Sigmoid colon (tissue), 7 donors: Measurements from ENCODE around the gene ZNF735. TPM values are rescaled to one million over a fixed set of nuclear protein-coding genes. Genes with fewer than 3 reads are reported as not detected.
"Not testable (repeated sequence)": the region's sequence is repeated elsewhere in the genome, so short reads cannot be mapped to it uniquely, and the experiment has no call there.

Experiments used
- DNase-seq: peaks from one replicate; pipeline ENCODE4 v3.0.0-alpha.2; 2019
- H3K27ac ChIP-seq, 4 donors: fragments of 200-600 bp; sonication (generic); one replicate each; pipeline ENCODE4 v1.5.1; 2016 to 2019; ENCODE audit warnings: mild to moderate bottlenecking in 1 of 4
- H3K27me3 ChIP-seq, 3 donors: fragments of 200-600 bp; sonication (generic); one replicate each; pipeline ENCODE4 v1.5.1; 2019; ENCODE audit warnings: mild to moderate bottlenecking in 1 of 3
- H3K36me3 ChIP-seq, 4 donors: fragments of 200-600 bp; sonication (generic); one replicate each; pipeline ENCODE4 v1.5.1; 2016 to 2019
- H3K4me1 ChIP-seq, 4 donors: fragments of 200-600 bp; sonication (generic); one replicate each; pipeline ENCODE4 v1.5.1; 2017 to 2019
- H3K4me3 ChIP-seq, 4 donors: fragments of 200-600 bp; sonication (generic); one replicate each; pipeline ENCODE4 v1.5.1; 2017 to 2019; ENCODE audit warnings: mild to moderate bottlenecking in 2 of 4, moderate library complexity in 1 of 4
- H3K9me3 ChIP-seq, 4 donors: fragments of 200-600 bp in 3 of 4; sonication (generic) in 3 of 4; one replicate each; pipeline versions ENCODE4 v1.5.1 to v1.6.1; 2013 to 2019
- EP300 ChIP-seq, 4 donors: sonication (generic); formaldehyde crosslinking; IDR thresholded peaks; one replicate each; pipeline ENCODE4 v1.6.1; 2017; ENCODE audit warnings: antibody characterized with exemption in 4 of 4
- POLR2A ChIP-seq, 2 donors: fragments of 450-650 bp; IDR thresholded peaks; one replicate each; pipeline ENCODE4 v1.6.1; 2016; ENCODE audit warnings: antibody characterized with exemption in 2 of 2, mild to moderate bottlenecking in 2 of 2, moderate library complexity in 2 of 2
- POLR2AphosphoS5 ChIP-seq, 4 donors: sonication (generic); formaldehyde crosslinking; IDR thresholded peaks; one replicate each; pipeline ENCODE4 v1.6.1; 2017; ENCODE audit warnings: antibody characterized with exemption in 4 of 4
- WGBS, 2 donors: extraction: QIAGEN DNeasy Blood & Tissue Kit; methylation state at CpG; one replicate each; pipeline ENCODE4 v1.1.7; 2013; 5-methylcytosine and 5-hydroxymethylcytosine counted together
- intact Hi-C: fragments of 100-400 bp; cut with DNase I; formaldehyde crosslinking; loops from one replicate; pipeline ENCODE4 v1.15.1; 2023
- polyA plus RNA-seq, 3 donors: library from polyadenylated mRNA; stranded (reverse); fragments of 200-250 nt; gene quantifications; one replicate each; pipeline ENCODE4 v1.2.3, GENCODE V29; 2013
- total RNA-seq, 4 donors: library from RNA; depleted of rRNA; stranded (reverse); fragments of >200 nt; gene quantifications; one replicate each; pipeline ENCODE4 v1.1.0, GENCODE V29; 2016
- TF ChIP-seq, protein P1 (sequence below), 4 experiments: fragments of 450-650 bp in 3 of 4; fragments of 200-600 bp in 1 of 4; IDR thresholded peaks; one replicate each; pipeline ENCODE4 v1.5.1; 2016 to 2019; ENCODE audit warnings: antibody characterized with exemption in 4 of 4, mild to moderate bottlenecking in 3 of 4, moderate library complexity in 2 of 4
- donor health status: healthy with polysubstance abuse.
- donor health status: Bipolar disorder and iron deficiency.
- donor health status: healthy.

Gene ZNF735
- total RNA-seq (not detected), polyA plus RNA-seq (not detected)

DNA sequence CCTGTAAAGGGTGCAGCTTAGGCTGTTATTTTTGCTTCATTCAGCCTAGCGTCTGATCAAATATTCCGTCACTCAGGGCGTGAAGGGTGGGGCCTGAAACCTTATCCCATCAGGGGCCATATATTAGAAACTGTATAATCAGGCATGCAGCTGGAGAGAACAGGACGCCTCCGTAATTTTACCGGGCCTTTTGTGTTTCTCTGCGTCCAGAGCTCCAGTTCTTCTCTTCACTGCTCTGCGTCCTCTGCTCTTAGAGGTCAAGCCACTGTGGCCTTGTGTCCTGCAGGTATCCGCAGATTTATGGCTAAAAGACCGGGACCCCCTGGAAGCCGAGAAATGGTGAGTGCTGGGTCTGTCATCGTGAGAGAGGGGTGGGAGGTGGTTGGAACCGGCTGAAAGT lies at the start of gene ZNF735:
TSS of gene ZNF735 (plus strand) at position 301 of the 400 bp plus-strand sequence. CDS start at position 301, 0 bp downstream.
- TF ChIP-seq, protein P1, sequence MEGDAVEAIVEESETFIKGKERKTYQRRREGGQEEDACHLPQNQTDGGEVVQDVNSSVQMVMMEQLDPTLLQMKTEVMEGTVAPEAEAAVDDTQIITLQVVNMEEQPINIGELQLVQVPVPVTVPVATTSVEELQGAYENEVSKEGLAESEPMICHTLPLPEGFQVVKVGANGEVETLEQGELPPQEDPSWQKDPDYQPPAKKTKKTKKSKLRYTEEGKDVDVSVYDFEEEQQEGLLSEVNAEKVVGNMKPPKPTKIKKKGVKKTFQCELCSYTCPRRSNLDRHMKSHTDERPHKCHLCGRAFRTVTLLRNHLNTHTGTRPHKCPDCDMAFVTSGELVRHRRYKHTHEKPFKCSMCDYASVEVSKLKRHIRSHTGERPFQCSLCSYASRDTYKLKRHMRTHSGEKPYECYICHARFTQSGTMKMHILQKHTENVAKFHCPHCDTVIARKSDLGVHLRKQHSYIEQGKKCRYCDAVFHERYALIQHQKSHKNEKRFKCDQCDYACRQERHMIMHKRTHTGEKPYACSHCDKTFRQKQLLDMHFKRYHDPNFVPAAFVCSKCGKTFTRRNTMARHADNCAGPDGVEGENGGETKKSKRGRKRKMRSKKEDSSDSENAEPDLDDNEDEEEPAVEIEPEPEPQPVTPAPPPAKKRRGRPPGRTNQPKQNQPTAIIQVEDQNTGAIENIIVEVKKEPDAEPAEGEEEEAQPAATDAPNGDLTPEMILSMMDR (IDR thresholded peaks at IDR 0.05) = no peak
- TF ChIP-seq EP300 (IDR thresholded peaks at IDR 0.05) (no peak), POLR2A (IDR thresholded peaks at IDR 0.05) (no peak), POLR2AphosphoS5 (IDR thresholded peaks at IDR 0.05) (no peak)
- no peak within 1 kb of the TSS for H3K27ac ChIP-seq
- H3K4me3 ChIP-seq = no peak within 1 kb of the TSS
- H3K36me3 ChIP-seq = no peaks in the 10 kb centered on the region
- no peak for DNase-seq
- H3K4me1 ChIP-seq = no peaks in the 10 kb centered on the region
- no peaks in the 10 kb centered on the region for H3K27me3 ChIP-seq
- intact Hi-C loops = no loop called here
- WGBS, 2 donors = 88 to 89% methylated on average over 13 of the region's 13 CpGs
- H3K9me3 ChIP-seq = peaks cover 0 to 6% (median 0%) of the 10 kb centered on the region in 4 donors

DNA sequence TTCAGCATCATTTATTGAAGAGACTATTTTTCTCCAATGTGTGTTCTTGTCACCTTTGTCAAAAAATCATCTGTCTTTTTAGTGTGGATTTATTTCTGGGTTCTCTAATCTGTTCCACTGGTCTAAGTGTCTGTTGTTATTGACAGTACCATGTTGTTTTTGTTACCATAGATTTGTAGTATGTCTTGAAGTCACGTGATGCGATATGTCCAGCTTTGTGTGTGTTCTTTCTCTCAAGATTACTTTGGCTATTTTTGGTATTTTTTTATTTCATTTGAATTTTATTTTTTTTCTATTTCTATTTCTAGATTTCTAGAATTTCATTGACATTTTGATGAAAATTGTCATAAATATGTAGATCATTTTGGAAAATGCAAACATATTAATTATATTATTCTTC lies 36.0 kb upstream of the ZNF735 start:
- H3K4me1 ChIP-seq, DNase-seq, H3K36me3 ChIP-seq, H3K4me3 ChIP-seq, intact Hi-C loops, H3K9me3 ChIP-seq, H3K27me3 ChIP-seq, H3K27ac ChIP-seq: not testable (repeated sequence)
- WGBS, 2 donors = 87 to 93% methylated on average over 2 of the region's 2 CpGs

DNA sequence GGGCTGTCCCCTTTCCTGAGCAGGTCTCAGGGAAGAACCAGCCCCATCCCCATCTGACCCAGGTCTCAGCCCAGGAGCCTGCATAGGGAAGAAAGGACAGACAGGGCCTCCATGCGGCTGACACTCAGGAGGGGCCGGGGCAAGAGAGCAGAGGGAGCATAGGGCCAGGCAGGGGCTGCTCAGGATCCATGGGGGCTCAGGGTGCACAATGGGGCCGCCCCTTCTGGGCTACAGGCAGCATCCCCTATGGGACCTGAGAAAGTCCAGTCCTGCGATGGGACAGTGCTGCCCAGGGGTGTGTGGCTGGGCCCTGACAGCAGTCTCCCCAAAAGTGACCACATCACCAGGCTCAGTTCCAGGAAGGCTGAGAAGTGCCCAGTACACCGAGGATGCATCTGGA lies 32.7 kb upstream of the ZNF735 start:
- no peak for TF ChIP-seq EP300 (IDR thresholded peaks at IDR 0.05)
- no peak for TF ChIP-seq POLR2AphosphoS5 (IDR thresholded peaks at IDR 0.05)
- TF ChIP-seq, protein P1 (IDR thresholded peaks at IDR 0.05) = no peak
- no peak for TF ChIP-seq POLR2A (IDR thresholded peaks at IDR 0.05)
- 75 to 84% methylated on average over 5 of the region's 5 CpGs for WGBS, 2 donors

DNA sequence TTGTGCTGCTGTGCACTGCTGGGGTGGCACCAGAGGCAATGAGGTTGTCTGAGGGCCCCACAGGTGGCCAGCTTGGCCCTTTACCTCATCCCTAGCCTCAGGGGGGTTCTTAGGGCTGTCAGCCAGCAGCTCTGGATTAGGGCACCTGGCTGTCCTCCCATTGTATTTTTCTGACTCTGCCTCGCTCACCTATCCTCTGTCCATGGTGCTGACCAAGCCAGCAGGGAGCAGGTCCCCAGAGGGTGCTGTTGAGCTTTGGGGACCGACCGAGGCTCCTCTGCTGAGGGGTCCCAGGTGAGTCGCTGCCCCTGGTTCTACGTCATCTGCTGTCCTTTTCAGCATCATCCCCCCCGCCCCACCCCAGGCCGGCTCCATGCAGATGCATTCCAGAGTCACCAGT lies 32.1 kb upstream of the ZNF735 start:
- no peak for DNase-seq
- intact Hi-C loops = no loop called here
- TF ChIP-seq POLR2A (IDR thresholded peaks at IDR 0.05) (no peak), EP300 (IDR thresholded peaks at IDR 0.05) (no peak), POLR2AphosphoS5 (IDR thresholded peaks at IDR 0.05) (no peak)
- TF ChIP-seq, protein P1 (IDR thresholded peaks at IDR 0.05) = no peak
- Histone ChIP-seq H3K27ac (no peak overlapping the region), H3K4me3 (no peak overlapping the region), H3K36me3 (no peaks in the 10 kb centered on the region), H3K9me3 (peaks cover 0 to 2% (median 0%) of the 10 kb centered on the region in 4 donors), H3K27me3 (peaks cover 0 to 8% (median 0%) of the 10 kb centered on the region in 3 donors), H3K4me1 (no peaks in the 10 kb centered on the region)
- 34 to 37% methylated on average over 7 of the region's 7 CpGs for WGBS, 2 donors

More for the DNA sequence above, 32.7 kb upstream of the ZNF735 start:
- peaks cover 0 to 4% (median 0%) of the 10 kb centered on the region in 3 donors for H3K27me3 ChIP-seq
- H3K27ac ChIP-seq = no peak overlapping the region
- intact Hi-C loops = no loop called here
- no peaks in the 10 kb centered on the region for H3K36me3 ChIP-seq
- H3K4me3 ChIP-seq = no peak overlapping the region
- H3K9me3 ChIP-seq = peaks cover 0 to 2% (median 0%) of the 10 kb centered on the region in 4 donors
- H3K4me1 ChIP-seq = no peaks in the 10 kb centered on the region
- DNase-seq = no peak

DNA sequence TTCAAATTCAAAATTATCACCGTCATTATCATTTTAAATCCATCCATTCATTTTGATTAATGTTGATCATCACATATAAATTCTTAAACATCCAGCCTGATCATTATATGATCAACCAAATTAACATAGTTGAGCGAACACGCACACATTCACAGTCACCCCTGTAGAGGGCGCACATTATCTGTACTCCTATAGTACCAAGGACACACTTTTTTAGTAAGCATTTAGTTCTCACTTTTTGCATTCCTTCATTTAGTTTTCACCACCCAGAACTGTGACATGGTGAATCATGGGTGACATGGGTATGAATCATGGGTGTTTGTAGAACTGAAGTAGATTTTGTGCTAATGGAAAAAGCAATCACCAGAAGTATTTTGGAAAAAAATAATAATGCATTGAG lies 26.0 kb upstream of the ZNF735 start:
- H3K4me3 ChIP-seq = no peak overlapping the region
- intact Hi-C loops = no loop called here
- 44 to 57% methylated on average over 4 of the region's 4 CpGs for WGBS, 2 donors
- no peak for DNase-seq
- peaks cover 6 to 36% (median 18%) of the 10 kb centered on the region in 3 donors for H3K27me3 ChIP-seq
- TF ChIP-seq EP300 (IDR thresholded peaks at IDR 0.05) (no peak), POLR2AphosphoS5 (IDR thresholded peaks at IDR 0.05) (no peak), POLR2A (IDR thresholded peaks at IDR 0.05) (no peak)
- TF ChIP-seq, protein P1 (IDR thresholded peaks at IDR 0.05) = peak in 1 of 4 experiments; percentile 29
- H3K4me1 ChIP-seq = peaks cover 0 to 14% (median 3%) of the 10 kb centered on the region in 4 donors
- H3K9me3 ChIP-seq = peaks cover 0 to 7% (median 0%) of the 10 kb centered on the region in 4 donors
- no peak overlapping the region for H3K27ac ChIP-seq
- no peaks in the 10 kb centered on the region for H3K36me3 ChIP-seq
